Keratinocyte (primary cell): ENCODE measurements around the gene LRP10.

Experiments
- CTCF ChIP-seq, 3 experiments: IDR thresholded peaks in 1 of 3; conservative IDR thresholded peaks in 1 of 3; optimal IDR thresholded peaks in 1 of 3; 2 replicates in 2 of 3; 3 replicates in 1 of 3; pipeline versions ENCODE3 to v1.5.1; 2011; ENCODE audit warnings: low read length in 3 of 3, mild to moderate bottlenecking in 3 of 3, moderate library complexity in 2 of 3, control low read depth in 1 of 3, inconsistent platforms in 1 of 3; ENCODE audit not compliant: insufficient read depth in 2 of 3; ENCODE audit errors: extremely low read depth in 1 of 3
- EZH2 ChIP-seq: IDR thresholded peaks from one replicate; pipeline ENCODE4 v1.6.1; 2012; ENCODE audit warnings: inconsistent platforms, mild to moderate bottlenecking, low read length, moderate library complexity

DNA sequence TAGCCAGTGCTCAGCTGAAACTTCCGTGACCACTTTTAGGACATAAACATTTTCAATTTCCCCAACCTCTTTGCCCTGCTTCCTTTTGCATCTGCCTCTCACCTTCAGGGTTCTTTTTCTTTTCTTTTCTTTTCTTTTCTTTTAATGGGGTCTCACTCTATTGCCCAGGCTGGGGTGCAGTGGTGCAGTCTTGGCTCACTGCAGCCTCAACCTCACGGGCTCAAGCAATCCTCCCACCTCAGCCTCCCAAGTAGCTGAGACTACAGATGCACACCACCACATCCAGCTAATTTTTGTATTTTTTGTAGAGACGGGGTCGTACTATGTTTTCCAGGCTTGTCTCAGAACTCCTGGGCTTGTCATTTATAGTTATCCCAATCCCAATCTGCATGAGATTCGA, 4.7 kb upstream of the LRP10 start:
- TF ChIP-seq CTCF (optimal IDR thresholded peaks at IDR 0.05 in 1 of 3, IDR thresholded peaks at IDR 0.05 in 1 of 3, conservative IDR thresholded peaks at IDR 0.05 in 1 of 3; ENCODE audit: extremely low read depth in 1 of 3, insufficient read depth in 2 of 3, low read length in 3 of 3) (no peak), EZH2 (no peak)
